Measurements from ENCODE around the gene PPP2R3C. TPM values are rescaled to one million over a fixed set of nuclear protein-coding genes. Genes with fewer than 3 reads are reported as not detected.
"Not testable (repeated sequence)": the region's sequence is repeated elsewhere in the genome, so short reads cannot be mapped to it uniquely, and the experiment has no call there.

PPP2R3C gene
- total RNA-seq, 1 experiment from 2014 or later = 23.7 TPM

- DNase-seq (ENCODE audit: low read depth) = peak; percentile 25
Observed at GRCh38 chr14:35124127-35124526, 2.3 kb upstream of the PPP2R3C start.

GRCh38 chr14:35123388-35123703 lies 1.6 kb upstream of the PPP2R3C start:
- DNase-seq (ENCODE audit: low read depth) = peak; percentile 19

- peak; percentile 67 for DNase-seq (ENCODE audit: low read depth)
Observed at GRCh38 chr14:35122696-35123387, 1.1 kb upstream of the PPP2R3C start.

GRCh38 chr14:35121026-35121886 lies 534 bp downstream of the PPP2R3C start:
- peak; percentile 18 for DNase-seq (ENCODE audit: low read depth)

GRCh38 chr14:35117112-35117511 lies 4.7 kb downstream of the PPP2R3C start:
- DNase-seq (ENCODE audit: low read depth) = no peak

GRCh38 chr14:35116242-35116641 lies 5.5 kb downstream of the PPP2R3C start:
- no peak for DNase-seq (ENCODE audit: low read depth)

GRCh38 chr14:35114036-35114435 lies 7.8 kb downstream of the PPP2R3C start:
- peak; percentile 13 for DNase-seq (ENCODE audit: low read depth)

GRCh38 chr14:35113308-35113950 lies 8.4 kb downstream of the PPP2R3C start:
- no peak for DNase-seq (ENCODE audit: low read depth)

GRCh38 chr14:35112641-35113040 lies 9.1 kb downstream of the PPP2R3C start:
- no peak for DNase-seq (ENCODE audit: low read depth)

- no peak for DNase-seq (ENCODE audit: low read depth)
Observed at GRCh38 chr14:35107866-35108265, 13.9 kb downstream of the PPP2R3C start.

GRCh38 chr14:35094645-35095044 lies 27.1 kb downstream of the PPP2R3C start:
- not testable (repeated sequence) for DNase-seq (ENCODE audit: low read depth)

GRCh38 chr14:35088514-35088913 lies 33.3 kb downstream of the PPP2R3C start:
- no peak for DNase-seq (ENCODE audit: low read depth)

GRCh38 chr14:35085441-35085840 lies 36.3 kb downstream of the PPP2R3C start:
- no peak for DNase-seq (ENCODE audit: low read depth)

- DNase-seq (ENCODE audit: low read depth) = no peak
Observed at GRCh38 chr14:35083530-35084150, 38.1 kb downstream of the PPP2R3C start.

GRCh38 chr14:35079742-35080141 lies 42.0 kb downstream of the PPP2R3C start:
- no peak for DNase-seq (ENCODE audit: low read depth)

GRCh38 chr14:35078082-35078481 lies 43.7 kb downstream of the PPP2R3C start:
- no peak for DNase-seq (ENCODE audit: low read depth)

GRCh38 chr14:35073486-35073885 lies 48.3 kb downstream of the PPP2R3C start:
- DNase-seq (ENCODE audit: low read depth) = no peak

GRCh38 chr14:35072226-35072625 lies 49.6 kb downstream of the PPP2R3C start:
- DNase-seq (ENCODE audit: low read depth) = no peak

- DNase-seq (ENCODE audit: low read depth) = no peak
Observed at GRCh38 chr14:35068238-35069012, 53.4 kb downstream of the PPP2R3C start.

GRCh38 chr14:35065731-35066130 lies 56.1 kb downstream of the PPP2R3C start:
- not testable (repeated sequence) for DNase-seq (ENCODE audit: low read depth)

GRCh38 chr14:35061113-35061791 lies 60.5 kb downstream of the PPP2R3C start:
- peak; percentile 17 for DNase-seq (ENCODE audit: low read depth)
